GM12864 (cell line): ENCODE results near the gene LMAN2L.

Experiments
- DNase-seq: peaks from one replicate; pipeline ENCODE4 v3.0.0-alpha.2; 2011; ENCODE audit warnings: low read depth
- H3K4me3 ChIP-seq: 2 replicates; pipeline ENCODE4 v1.5.1; 2011; ENCODE audit warnings: mild to moderate bottlenecking, low read depth, low read length, control low read depth
- TF ChIP-seq, protein P1 (sequence below): IDR thresholded peaks from 2 replicates; pipeline ENCODE4 v1.5.1; 2011; ENCODE audit warnings: low read depth, mild to moderate bottlenecking, moderate library complexity, low read length, control low read depth, inconsistent platforms; ENCODE audit errors: missing control alignments

LMAN2L gene

DNA sequence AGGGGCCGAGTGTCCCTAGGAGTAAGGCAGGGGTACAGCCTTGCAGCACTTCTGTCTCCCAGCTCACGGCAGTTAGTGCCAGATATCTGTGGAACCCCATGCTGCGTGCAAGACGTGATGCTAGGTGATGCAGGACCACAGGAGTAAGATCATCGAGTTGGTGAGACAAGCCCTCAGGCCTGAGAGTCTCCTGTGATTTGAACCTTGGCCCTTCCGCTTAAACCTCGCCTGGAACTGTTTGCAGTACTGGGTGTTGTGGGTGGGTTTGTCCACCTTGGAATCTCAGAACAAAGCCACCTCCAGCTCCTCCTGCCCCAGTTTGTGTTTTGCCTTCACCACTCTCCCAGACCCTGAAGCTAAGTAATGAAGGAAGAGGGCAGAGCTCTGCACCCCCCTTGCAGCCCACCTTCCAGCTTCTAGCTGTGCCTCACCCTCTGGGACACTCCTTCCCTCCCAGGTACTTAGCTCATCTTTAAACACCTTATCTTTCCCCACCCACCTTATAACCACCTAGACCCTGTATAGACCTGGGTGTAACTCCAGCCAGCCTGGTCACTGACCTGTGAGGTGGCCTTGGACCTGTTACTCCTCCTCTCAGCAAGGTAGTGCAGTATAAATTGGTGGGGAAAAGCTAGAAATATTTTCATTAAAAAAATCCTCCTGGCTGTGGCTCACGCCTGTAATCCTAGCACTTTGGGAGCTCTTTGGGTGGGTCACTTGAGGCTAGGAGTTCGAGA is 27.4 kb upstream of the LMAN2L start:
- no peak overlapping the region for H3K4me3 ChIP-seq
- TF ChIP-seq, protein P1, sequence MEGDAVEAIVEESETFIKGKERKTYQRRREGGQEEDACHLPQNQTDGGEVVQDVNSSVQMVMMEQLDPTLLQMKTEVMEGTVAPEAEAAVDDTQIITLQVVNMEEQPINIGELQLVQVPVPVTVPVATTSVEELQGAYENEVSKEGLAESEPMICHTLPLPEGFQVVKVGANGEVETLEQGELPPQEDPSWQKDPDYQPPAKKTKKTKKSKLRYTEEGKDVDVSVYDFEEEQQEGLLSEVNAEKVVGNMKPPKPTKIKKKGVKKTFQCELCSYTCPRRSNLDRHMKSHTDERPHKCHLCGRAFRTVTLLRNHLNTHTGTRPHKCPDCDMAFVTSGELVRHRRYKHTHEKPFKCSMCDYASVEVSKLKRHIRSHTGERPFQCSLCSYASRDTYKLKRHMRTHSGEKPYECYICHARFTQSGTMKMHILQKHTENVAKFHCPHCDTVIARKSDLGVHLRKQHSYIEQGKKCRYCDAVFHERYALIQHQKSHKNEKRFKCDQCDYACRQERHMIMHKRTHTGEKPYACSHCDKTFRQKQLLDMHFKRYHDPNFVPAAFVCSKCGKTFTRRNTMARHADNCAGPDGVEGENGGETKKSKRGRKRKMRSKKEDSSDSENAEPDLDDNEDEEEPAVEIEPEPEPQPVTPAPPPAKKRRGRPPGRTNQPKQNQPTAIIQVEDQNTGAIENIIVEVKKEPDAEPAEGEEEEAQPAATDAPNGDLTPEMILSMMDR, result no peak
- DNase-seq, result no peak

DNA sequence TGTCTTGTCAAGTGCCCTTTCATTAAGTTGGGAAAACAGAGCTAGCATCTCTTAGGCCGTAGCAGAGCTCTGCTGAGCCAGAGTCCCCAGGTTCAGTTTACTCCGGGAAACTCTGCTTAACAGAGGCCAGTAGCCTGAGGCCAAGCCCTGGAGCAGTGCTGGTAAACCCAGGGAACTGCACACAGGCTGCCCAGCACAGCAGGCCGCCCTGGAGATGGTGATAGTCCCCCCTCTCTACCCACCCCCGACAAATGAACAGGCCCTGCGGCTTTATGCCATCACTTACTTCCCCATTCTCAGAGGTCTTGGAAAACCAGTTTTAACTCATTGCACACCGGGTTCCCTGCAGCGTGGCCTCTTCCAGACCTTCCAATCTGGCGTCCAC is 24.4 kb upstream of the LMAN2L start:
- DNase-seq, result no peak
- TF ChIP-seq, protein P1, result no peak
- H3K4me3 ChIP-seq, result peak overlapping the region; percentile 67

DNA sequence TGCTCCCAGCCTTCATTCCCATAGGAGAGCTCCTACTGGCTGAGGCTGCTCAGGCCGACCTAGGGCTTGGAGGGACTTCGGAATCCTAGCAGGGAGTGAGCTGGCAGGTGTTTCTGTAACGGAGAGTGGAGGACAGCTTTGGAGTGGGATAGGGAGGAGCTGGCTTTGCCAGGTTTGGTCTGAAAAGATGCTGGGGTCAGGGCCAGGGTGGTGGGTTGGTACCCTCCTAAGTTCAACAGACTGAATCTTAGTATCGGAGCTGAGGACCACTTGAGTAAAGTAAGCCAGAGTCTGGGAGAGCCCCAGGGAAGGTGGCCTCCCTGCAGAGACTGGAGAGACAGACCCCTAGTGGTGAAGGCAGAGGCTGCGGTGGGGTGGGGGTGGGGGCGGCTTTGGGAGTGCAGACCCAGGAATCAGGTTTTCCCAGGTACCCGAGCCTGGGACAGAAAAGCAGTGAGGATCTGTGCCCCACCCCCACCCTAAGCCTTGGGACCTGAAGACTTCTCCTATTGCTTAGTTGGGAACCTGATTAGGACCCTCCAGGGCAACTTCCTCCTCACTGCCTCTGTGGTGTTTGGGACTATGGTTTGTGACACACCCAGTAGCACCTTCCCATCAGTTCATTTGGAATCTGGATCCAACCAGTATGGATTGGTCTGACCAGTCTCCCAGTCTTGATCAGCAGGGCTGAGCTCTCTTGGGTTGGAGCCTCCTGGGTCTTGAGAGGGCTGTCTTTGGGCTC is 23.8 kb upstream of the LMAN2L start:
- no peak for DNase-seq
- TF ChIP-seq, protein P1, result peak; percentile 79
- peak overlapping the region; percentile 67 for H3K4me3 ChIP-seq

DNA sequence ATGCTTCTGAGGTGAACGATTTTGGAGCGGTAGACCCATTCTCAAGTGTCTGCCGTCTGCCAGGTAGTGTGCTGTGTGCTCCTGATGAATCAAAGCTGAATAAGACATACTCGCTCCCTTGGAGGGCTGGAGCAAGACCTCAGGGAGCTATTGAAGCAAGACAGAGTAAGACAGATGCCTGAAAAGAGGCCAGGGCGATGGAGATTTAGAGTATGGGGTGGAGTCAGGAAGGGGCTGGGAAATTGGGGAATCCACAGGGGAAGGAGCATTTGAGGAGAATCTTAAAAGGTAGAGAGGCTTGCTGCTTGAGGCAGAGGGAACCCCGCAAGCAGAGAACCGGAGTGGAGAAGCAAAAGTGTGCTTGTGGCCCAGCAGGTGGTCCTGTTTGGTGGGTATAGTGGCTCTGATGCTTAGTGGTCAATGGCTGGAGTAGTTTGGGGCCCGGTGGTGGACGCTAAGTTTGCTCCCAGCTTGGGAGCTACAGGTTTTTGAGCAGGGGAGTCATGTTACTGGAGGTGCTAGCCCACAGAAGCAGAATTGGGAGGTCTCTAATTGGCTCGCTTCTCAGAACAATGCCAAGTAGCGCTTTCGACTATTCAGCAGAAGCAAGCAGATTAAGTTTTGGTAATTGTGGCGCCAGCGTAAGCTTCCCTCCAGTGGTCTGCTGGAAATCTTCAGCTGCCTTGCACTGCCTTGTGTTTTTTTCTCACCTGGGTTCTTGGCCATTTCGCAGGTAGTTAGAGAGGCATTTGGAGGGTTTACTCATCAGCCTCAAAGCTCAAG is 22.9 kb upstream of the LMAN2L start:
- H3K4me3 ChIP-seq, result peak overlapping the region; percentile 67
- DNase-seq, result no peak
- TF ChIP-seq, protein P1, result peak; percentile 22

DNA sequence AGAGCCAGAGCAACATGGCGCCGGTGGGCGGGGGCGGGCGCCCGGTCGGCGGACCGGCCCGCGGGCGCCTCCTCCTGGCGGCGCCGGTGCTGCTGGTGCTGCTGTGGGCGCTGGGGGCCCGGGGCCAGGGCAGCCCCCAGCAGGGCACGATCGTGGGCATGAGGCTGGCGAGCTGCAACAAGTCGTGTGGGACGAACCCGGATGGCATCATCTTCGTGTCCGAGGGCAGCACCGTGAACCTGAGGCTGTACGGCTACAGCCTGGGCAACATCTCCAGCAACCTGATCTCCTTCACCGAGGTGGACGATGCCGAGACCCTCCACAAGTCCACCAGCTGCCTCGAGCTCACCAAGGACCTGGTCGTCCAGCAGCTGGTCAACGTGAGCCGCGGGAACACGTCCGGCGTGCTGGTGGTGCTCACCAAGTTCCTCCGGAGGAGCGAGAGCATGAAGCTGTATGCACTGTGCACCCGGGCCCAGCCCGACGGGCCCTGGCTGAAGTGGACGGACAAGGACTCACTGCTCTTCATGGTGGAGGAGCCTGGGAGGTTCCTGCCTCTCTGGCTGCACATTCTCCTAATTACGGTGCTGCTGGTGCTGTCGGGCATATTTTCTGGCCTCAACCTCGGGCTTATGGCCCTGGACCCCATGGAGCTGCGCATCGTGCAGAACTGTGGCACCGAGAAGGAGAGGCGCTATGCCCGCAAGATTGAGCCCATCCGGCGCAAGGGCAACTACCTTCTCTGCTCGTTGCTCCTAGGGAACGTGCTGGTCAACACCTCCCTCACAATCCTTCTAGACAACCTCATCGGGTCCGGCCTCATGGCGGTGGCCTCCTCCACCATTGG is 21.3 kb upstream of the LMAN2L start:
- TF ChIP-seq, protein P1, result peak; percentile 57

DNA sequence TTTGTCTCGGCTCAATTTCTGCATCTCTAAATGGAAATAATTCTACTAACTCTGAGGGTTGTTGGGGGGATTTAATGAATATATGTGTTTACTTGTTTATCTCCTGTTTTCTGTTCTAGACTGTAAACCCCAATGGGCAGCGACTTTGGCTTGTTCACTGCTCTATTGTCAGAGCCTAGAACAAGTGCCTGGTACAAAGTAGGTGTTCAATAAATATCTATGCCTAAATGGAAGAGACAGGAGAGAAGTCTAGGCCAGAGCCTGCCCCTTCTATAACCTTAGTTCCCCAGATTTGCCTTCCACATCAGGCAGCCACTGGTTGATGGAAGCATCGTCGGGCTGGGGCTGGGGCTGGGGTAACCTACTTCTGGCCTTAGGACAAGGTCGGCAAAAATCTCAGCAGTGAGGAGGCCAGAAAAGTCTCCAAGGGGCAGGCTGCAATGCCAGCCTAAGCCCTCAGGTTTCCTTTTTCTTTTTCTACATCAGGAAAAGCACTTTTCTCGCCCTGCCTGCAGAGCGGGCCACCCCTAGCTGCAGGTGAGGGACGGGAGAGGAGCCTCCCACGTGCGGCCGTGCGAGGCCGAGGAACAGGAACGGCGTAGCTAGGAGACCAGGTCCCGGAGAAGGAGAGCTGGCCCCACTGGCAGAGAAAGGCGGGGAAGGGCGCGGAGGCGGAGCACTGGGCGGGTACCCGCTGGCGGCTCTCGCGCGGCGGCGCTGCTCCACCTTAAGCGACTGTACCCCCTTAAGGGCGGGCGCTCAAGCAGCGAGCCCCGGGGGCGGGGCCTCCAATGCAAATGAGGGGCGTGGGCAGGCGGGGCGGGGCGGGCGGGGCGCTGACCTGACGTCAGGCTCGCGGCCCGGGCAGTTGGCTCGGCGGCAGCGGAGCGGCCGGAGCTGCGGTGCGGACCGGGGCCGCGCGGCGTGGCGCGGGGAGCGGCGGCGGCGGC is 20.4 kb upstream of the LMAN2L start, which contains the start of gene CNNM4:
Gene CNNM4, plus strand, starts transcription at position 867 of the 950 bp plus-strand sequence. CDS start 98 bp downstream, outside the sequence.
- peak; percentile 66 for DNase-seq
- H3K4me3 ChIP-seq, result peak within 1 kb of the TSS; percentile 67
- TF ChIP-seq, protein P1, result peak; percentile 6

More for the DNA sequence above, 21.3 kb upstream of the LMAN2L start:
- DNase-seq, result no peak
- peak overlapping the region; percentile 67 for H3K4me3 ChIP-seq
